ENCODE results near the gene USP16.
A peak's percentile ranks its signal among the peaks of the same experiment; 100 is the strongest.
"Not testable (repeated sequence)": the region's sequence is repeated elsewhere in the genome, so short reads cannot be mapped to it uniquely, and the experiment has no call there.

USP16 gene

GRCh38 chr21:29024474-29025327, at the start of gene USP16:
Gene USP16 (plus strand): TSS chr21:29024668. CDS start chr21:29027914, 3,246 bp downstream.
- TF ChIP-seq CTCF (IDR thresholded peaks at IDR 0.05): peak; percentile 19
- Histone ChIP-seq H2AFZ (peak within 1 kb of the TSS; percentile 75), H3K9me3 (ENCODE audit: control insufficient read depth, low read length) (no peaks in the 10 kb centered on the region), H3K27ac (peak within 1 kb of the TSS; percentile 98), H3K4me3 (ENCODE audit: low read depth, low read length) (peak within 1 kb of the TSS; percentile 99), H3K27me3 (ENCODE audit: control insufficient read depth, insufficient read depth, low read length) (no peaks in the 10 kb centered on the region), H3K36me3 (ENCODE audit: control insufficient read depth, insufficient read depth, low read length) (no peaks in the 10 kb centered on the region), H3K4me1 (no peaks in the 10 kb centered on the region), H3K9ac (peak within 1 kb of the TSS; percentile 73), H3K4me2 (ENCODE audit: low read length) (peak within 1 kb of the TSS; percentile 94), H3K79me2 (peaks cover 8% of the 10 kb centered on the region)

DNA sequence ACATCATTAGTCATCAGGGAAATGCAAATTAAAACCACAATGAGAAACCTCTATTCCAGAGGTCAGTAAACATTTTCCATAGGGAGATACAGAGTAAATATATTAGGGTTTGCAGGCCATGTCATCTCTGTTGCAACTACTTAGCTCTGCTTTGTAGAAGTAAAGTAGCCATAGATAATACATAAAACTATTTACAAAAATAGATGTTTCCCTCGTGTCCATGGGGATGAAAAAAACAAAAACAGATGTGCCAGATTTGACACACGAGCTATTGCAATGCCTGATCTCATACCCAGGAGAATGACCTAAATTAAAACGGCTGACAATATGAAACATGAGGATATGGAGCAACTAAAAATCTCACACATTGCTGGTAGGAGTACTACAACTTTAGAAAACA, 49.1 kb upstream of the USP16 start:
- H3K4me3 ChIP-seq (ENCODE audit: low read depth, low read length): no peak overlapping the region
- no peaks in the 10 kb centered on the region for H3K4me1 ChIP-seq
- H3K4me2 ChIP-seq (ENCODE audit: low read length): no peak overlapping the region
- H2AFZ ChIP-seq: no peak overlapping the region
- no peaks in the 10 kb centered on the region for H3K79me2 ChIP-seq
- H3K36me3 ChIP-seq (ENCODE audit: control insufficient read depth, insufficient read depth, low read length): no peaks in the 10 kb centered on the region
- TF ChIP-seq CTCF (IDR thresholded peaks at IDR 0.05): no peak
- no peaks in the 10 kb centered on the region for H3K9me3 ChIP-seq (ENCODE audit: control insufficient read depth, low read length)
- no peaks in the 10 kb centered on the region for H3K27me3 ChIP-seq (ENCODE audit: control insufficient read depth, insufficient read depth, low read length)
- no peak overlapping the region for H3K27ac ChIP-seq
- H3K9ac ChIP-seq: no peak overlapping the region

GRCh38 chr21:28979092-28979491, 45.4 kb upstream of the USP16 start:
- Histone ChIP-seq H3K9me3 (ENCODE audit: control insufficient read depth, low read length) (no peaks in the 10 kb centered on the region), H3K9ac (no peak overlapping the region), H3K4me1 (no peaks in the 10 kb centered on the region), H3K79me2 (no peaks in the 10 kb centered on the region), H3K27ac (no peak overlapping the region), H3K4me3 (ENCODE audit: low read depth, low read length) (no peak overlapping the region), H2AFZ (no peak overlapping the region), H3K4me2 (ENCODE audit: low read length) (no peak overlapping the region), H3K27me3 (ENCODE audit: control insufficient read depth, insufficient read depth, low read length) (no peaks in the 10 kb centered on the region), H3K36me3 (ENCODE audit: control insufficient read depth, insufficient read depth, low read length) (no peaks in the 10 kb centered on the region)
- no peak for TF ChIP-seq CTCF (IDR thresholded peaks at IDR 0.05)

DNA sequence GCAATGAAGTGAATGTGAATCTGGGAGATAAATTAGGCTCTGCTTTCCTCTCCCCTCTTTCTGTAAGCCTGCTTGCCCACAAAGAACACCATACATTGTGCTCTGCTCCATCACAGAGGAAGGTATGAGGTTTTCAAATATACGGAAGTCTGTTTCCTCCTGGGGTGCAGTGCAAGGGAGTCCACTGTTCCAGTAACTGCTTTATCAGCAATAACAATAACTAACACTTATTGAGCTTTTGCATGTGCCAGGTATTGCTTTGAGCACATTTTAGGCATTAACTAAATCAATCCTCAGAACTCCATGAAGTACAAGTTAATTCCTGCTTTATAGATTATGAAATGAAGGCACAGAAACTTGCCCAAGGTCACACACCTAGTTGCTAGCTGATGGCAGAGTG, 41.8 kb upstream of the USP16 start:
- Histone ChIP-seq H3K9ac (no peak overlapping the region), H3K36me3 (ENCODE audit: control insufficient read depth, insufficient read depth, low read length) (no peaks in the 10 kb centered on the region), H3K4me2 (ENCODE audit: low read length) (no peak overlapping the region), H3K79me2 (no peaks in the 10 kb centered on the region), H3K4me1 (no peaks in the 10 kb centered on the region), H3K9me3 (ENCODE audit: control insufficient read depth, low read length) (no peaks in the 10 kb centered on the region), H3K4me3 (ENCODE audit: low read depth, low read length) (no peak overlapping the region), H2AFZ (no peak overlapping the region), H3K27ac (no peak overlapping the region), H3K27me3 (ENCODE audit: control insufficient read depth, insufficient read depth, low read length) (no peaks in the 10 kb centered on the region)
- no peak for TF ChIP-seq CTCF (IDR thresholded peaks at IDR 0.05)

DNA sequence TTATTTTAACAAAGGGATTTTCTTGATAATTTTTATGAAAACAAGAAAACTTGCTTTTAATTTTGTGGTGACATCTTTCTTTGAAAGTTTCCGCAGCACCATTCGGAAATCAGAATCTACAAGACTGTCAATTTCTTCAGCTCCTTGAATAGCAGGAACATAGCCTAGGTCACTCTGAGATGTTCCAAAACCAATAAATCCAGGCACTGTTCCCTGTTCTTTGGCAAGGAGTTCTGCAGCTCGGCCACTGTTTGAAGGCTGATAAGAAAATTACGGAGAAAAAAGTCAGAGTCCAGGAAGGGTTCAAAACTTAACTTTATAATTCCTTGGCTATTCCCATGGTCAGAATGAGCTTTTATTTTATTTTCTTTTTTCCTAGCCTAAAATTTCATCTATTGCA, 37.8 kb upstream of the USP16 start:
- peaks cover 2% of the 10 kb centered on the region for H3K4me1 ChIP-seq
- no peaks in the 10 kb centered on the region for H3K27me3 ChIP-seq (ENCODE audit: control insufficient read depth, insufficient read depth, low read length)
- H3K4me3 ChIP-seq (ENCODE audit: low read depth, low read length): no peak overlapping the region
- H3K27ac ChIP-seq: no peak overlapping the region
- H3K36me3 ChIP-seq (ENCODE audit: control insufficient read depth, insufficient read depth, low read length): no peaks in the 10 kb centered on the region
- H3K9me3 ChIP-seq (ENCODE audit: control insufficient read depth, low read length): no peaks in the 10 kb centered on the region
- H3K9ac ChIP-seq: no peak overlapping the region
- H2AFZ ChIP-seq: no peak overlapping the region
- no peak overlapping the region for H3K4me2 ChIP-seq (ENCODE audit: low read length)
- H3K79me2 ChIP-seq: no peaks in the 10 kb centered on the region
- no peak for TF ChIP-seq CTCF (IDR thresholded peaks at IDR 0.05)

DNA sequence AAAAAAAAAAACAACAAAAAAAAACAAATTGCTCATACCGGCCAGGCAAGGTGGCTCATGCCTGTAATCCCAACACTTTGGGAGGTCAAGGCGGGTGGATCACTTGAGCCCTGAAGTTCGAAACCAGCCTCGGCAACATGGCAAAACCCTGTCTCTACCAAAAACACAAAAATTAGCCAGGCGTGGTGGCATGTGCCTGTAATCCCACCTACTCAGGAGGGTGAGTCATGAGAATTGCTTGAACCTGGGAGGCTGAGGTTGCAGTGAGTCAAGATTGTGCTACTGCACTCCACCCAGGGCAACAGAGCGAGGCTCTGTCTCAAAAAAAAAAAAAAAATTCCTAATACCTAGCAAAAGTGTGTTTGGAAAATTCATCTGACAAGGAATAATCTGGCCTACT, 36.3 kb upstream of the USP16 start:
- H3K27me3 ChIP-seq (ENCODE audit: control insufficient read depth, insufficient read depth, low read length); H3K4me1 ChIP-seq; H3K36me3 ChIP-seq (ENCODE audit: control insufficient read depth, insufficient read depth, low read length); H3K79me2 ChIP-seq; H3K9ac ChIP-seq; H3K9me3 ChIP-seq (ENCODE audit: control insufficient read depth, low read length); H2AFZ ChIP-seq; H3K27ac ChIP-seq; H3K4me2 ChIP-seq (ENCODE audit: low read length); H3K4me3 ChIP-seq (ENCODE audit: low read depth, low read length): not testable (repeated sequence)
